Measurements from ENCODE around the gene USP13.

DNA sequence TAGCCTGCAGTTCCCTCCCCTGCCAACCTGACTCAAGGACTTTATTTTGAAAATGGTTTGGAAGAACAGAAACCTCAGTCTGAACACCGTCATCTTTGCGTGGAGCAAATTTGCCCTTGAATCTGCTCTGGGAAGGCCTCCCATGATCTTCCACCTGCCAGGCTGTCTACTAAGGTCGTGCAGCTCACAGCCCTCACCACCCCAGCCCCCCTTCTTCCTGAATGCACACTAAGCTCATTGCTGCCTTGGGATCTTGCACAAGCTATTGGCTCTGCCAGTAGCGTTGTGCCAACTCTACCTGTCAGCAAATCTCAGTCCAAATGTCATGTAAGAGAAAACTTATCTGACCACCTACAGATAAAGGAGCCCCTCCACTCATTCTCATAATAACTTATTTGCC is 141.5 kb downstream of the USP13 start:
- TF ChIP-seq EZH2phosphoT487 (IDR thresholded peaks at IDR 0.05; ENCODE audit: insufficient read depth, low read depth): no peak
- no peak for TF ChIP-seq EZH2 (IDR thresholded peaks at IDR 0.05; ENCODE audit: insufficient read depth, poor library complexity, severe bottlenecking)

Measured in GM23248 (cell line).